Loucy (cell line): ENCODE measurements around the gene NAV2.

Source experiments
- CTCF ChIP-seq: fragments of 200-600 bp; sonication (generic); conservative IDR thresholded peaks from 2 replicates; pipeline ENCODE4 v1.5.1; 2014; ENCODE audit warnings: mild to moderate bottlenecking, antibody characterized with exemption, low read length
- EZH2phosphoT487 ChIP-seq: fragments of 200-600 bp; IDR thresholded peaks from 2 replicates; pipeline ENCODE4 v1.6.1; 2018; ENCODE audit warnings: antibody characterized with exemption, mild to moderate bottlenecking, moderate library complexity, borderline replicate concordance

- TF ChIP-seq CTCF (no peak), EZH2phosphoT487 (no peak)
These were observed 16.6 kb upstream of the NAV2 start for GRCh38 chr11:19696073-19696472.
